Tongue (tissue), 2 donors: Measurements from ENCODE around the gene SPTBN1. TPM values are rescaled to one million over a fixed set of nuclear protein-coding genes. Genes with fewer than 3 reads are reported as not detected.

ENCODE experiments used
- DNase-seq: peaks from one replicate; pipeline ENCODE4 v3.0.0-alpha.2; 2015
- total RNA-seq: library from RNA; depleted of rRNA; stranded (reverse); fragments of >200 nt; gene quantifications from one replicate; pipeline ENCODE4 v1.2.3, GENCODE V29; 2014

The SPTBN1 gene
- total RNA-seq, 1 donor from 2014 or later = 402 TPM

- peak; percentile 65 for DNase-seq
These were observed 178.7 kb downstream of the SPTBN1 start for GRCh38 chr2:54634564-54635511.

DNA sequence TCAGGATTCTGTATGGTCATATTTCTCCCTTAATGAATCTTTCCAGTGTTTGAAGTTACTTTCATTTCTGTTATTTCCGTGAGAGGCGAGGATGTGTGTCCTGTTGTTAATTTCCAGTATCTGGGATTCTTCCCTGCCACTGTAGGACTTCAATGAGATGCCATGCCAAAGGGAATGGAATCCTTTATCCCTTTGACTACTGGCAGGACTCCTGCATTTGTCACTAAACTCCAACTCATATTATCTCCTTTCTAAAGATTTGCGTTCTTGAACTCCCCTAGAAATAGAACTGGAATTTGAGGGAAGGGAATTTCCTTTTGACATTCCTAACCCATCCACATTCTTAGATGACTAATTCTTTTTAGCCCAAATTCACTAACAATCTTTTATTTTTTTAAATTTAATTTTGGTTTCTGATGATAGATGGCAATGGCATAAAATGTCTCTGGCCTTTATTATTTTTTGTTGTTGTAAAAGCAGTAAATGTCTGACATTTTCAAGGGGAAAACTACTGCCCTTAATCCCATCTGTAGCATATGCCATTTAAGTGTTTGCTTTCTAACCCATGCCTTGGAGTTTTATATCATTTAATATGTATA, 179.5 kb downstream of the SPTBN1 start:
- no peak for DNase-seq

- no peak for DNase-seq
These were observed 180.4 kb downstream of the SPTBN1 start for GRCh38 chr2:54636415-54637139.

DNA sequence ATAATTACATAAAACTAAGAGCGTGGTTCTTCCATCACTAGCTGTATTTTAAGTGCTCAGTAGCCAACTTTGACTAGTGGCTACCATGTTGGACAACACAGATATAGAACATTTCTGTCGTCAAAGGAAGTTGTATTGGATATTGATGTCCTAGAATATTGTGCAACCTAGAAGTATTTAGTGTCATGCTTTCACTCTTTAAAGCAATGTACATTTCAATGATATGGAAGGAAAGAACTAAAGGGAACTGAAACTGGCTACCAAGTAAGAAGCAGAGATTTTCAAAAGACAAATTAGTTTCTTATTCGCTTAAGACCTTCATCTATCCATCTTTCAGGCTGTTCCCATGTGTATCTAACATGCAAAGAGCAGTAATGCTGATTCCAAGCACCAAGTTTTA, 182.0 kb downstream of the SPTBN1 start:
- DNase-seq = no peak

DNA sequence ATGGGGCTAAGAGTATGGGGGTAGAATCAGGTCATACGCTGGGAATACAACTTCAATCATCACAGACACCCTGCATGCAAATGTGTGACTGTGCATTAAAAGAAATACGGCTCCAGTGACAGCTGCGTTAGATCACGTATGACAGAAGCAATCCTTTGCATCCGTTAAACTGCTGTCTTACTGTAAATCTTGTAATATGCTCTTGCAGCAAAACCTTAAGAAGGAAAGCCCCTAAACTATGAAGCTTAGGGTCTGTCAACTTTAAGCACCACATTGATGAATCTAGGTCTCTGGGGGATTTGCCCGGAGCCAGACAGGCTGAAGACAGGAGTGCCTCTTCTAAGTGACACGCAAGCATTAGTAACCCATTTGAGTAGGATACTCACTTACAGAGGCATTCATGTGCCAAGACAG, 182.7 kb downstream of the SPTBN1 start:
- peak; percentile 80 for DNase-seq

DNA sequence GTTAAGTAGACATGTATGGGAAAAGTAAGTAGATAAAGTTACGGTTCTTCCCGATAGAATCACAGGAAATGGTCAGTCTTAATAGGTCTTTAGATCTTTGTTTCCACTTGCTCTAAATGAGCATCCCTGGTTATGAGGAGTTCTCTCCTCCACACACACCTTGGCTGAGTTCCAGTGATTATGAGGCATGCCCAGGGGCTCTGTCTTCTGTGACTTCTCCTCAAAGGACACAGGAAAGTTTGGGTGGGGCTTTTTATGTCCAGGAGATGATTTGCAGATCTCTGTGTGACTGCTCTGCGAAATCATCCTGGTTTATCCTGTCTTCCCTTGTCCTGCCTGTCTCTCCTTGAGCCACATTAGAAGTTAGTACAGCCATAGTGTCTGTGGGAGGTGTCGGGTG, 183.5 kb downstream of the SPTBN1 start:
- DNase-seq = no peak

DNA sequence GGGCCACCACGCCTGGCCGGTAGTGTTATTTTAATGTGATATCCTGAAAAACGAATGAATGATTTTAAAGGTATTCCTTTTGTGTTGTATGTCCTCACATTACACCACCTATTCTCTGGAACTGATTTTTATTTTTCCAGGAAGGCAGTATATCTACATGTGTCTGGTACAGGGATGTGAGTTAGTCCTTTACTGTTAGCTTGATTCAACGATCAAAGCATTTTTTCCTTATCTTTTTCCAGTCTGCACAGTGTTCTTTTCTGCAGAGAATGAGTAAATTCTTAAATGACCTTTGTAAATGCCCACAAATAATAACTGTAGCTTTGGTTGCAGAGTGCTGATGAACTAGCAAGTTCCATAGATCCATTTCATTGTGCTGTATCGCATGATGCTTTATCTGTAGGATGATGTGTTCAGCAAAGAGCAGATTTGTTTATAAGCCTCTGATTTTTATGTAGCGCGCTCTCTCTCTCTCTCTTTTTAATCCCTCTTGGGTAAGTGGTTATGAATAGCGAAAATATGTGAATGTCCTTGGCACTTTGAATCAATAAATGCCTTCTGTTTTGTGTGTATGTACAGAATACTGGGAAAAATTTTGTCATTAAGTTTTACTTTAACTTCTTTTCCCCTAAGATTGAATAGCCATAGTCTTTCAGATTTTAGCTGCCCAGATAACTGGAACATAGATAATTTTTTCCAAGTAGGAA, 184.9 kb downstream of the SPTBN1 start:
- DNase-seq = no peak

- no peak for DNase-seq
These were observed 185.9 kb downstream of the SPTBN1 start for GRCh38 chr2:54641988-54642387.

- DNase-seq = peak; percentile 50
These were observed 186.7 kb downstream of the SPTBN1 start for GRCh38 chr2:54642677-54643430.

- no peak for DNase-seq
These were observed 188.1 kb downstream of the SPTBN1 start for GRCh38 chr2:54644236-54644635.

DNA sequence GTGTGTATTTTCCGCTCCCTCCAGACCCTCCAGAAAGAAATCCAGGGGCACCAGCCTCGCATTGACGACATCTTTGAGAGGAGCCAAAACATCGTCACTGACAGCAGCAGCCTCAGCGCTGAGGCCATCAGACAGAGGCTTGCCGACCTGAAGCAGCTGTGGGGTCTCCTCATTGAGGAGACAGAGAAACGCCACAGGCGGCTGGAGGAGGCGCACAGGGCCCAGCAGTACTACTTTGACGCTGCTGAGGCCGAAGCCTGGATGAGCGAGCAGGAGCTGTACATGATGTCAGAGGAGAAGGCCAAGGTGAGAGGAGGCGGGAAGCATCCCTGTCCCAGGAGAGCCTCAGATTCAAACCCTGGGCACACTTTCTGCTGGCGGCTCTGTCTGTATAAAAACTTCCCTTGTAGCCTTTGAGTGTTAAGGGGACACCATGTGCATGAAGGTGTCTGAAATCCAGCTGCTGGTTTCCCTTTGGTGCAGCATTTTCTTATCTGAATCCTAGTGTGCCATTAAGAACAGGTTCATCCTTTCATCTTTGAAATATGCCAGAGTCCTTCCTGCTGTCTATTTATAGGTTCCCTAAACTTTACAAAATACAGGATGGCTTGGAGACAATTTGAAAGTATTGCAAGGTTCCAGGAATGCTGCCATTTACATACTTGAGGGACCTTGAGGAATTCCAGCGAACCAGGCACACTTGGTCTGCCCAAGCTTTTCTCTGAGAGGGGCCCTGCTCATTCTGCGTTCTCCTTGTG, 190.2 kb downstream of the SPTBN1 start:
- no peak for DNase-seq

GRCh38 chr2:54648256-54648655, 192.1 kb downstream of the SPTBN1 start:
- no peak for DNase-seq

GRCh38 chr2:54649191-54649590, 193.1 kb downstream of the SPTBN1 start:
- no peak for DNase-seq

GRCh38 chr2:54649633-54650032, 193.5 kb downstream of the SPTBN1 start:
- no peak for DNase-seq

- DNase-seq = no peak
These were observed 194.5 kb downstream of the SPTBN1 start for GRCh38 chr2:54650612-54651011.

DNA sequence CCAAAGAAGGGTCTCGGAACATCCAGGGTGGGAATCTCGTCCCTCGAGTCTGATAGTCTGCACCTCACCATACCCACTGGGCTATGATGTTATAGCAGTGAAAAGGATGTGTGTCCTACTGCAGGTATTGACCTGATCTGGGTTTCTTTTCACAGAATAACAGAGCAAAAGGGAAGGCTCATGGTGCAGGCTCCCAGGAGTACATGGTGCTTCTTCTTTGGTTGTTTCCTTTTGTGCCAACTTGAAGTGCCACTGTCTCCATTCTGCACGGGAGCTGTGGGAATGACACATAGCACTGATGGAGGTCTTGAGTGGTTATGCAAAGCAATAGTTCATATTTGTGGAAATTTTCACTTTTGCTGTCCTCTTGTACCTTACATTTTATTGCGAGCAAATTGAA, 195.2 kb downstream of the SPTBN1 start:
- DNase-seq = no peak

DNA sequence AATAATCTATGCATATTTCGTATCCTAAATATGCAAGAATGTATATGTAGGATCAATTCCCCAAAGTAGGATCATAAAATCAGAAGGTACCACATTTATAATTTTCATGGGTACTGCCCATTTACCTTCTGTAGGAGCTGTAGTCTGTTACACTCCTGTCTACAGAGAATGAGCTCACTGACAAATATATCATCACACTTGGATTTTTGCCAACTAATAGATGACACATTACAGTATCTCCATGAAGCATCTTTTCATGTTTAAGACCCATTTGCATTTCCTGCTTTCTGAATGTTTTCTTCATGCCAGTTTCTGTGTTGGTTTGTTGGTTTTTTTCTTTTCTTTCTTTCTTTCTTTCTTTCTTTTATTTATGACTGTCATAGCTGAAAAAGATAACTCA, 196.4 kb downstream of the SPTBN1 start:
- no peak for DNase-seq

DNA sequence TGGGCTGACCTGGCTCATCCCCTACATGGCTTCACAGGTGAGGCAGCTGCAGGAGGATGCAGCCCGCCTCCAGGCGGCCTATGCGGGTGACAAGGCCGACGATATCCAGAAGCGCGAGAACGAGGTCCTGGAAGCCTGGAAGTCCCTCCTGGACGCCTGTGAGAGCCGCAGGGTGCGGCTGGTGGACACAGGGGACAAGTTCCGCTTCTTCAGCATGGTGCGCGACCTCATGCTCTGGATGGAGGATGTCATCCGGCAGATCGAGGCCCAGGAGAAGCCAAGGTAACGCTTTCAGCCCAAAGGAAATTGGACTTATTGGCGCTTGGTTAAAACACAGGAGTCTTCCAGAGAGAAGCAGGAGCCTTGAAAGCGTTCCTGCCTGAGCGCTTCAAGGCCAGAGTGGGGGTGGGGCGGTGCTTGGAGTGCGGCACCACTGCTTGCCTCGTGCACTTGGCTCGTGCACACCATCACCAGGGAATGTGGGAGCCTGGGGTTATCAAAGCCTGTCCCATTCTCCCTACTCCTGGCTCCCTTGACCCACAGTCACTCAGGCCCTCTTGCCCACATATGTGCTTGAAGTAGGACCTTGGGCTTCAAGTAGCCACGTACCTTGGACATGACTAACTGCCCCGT, 197.6 kb downstream of the SPTBN1 start:
- DNase-seq = no peak

GRCh38 chr2:54655046-54655809, 199.1 kb downstream of the SPTBN1 start:
- no peak for DNase-seq

DNA sequence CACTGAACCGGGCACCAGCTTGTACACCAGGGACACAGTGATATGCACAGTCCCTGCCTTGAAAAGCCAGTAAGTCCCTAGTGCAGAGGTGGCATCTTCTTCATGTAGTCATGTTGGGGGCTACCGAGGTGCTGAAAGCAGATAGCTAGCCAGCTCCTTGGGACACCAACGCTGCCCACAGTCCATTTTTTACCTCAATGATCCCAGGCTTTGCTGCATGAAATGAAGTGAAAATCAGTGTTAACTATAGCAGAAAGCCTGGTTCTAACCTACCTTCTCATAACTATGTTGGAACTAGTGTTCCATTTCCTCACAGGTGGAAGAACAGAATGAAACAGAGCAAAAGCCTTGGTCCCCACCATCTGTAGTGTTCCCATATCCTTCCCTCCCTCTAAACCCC, 200.7 kb downstream of the SPTBN1 start:
- DNase-seq = no peak
